GM06990 (cell line): ENCODE measurements around the gene NDUFV2.
A peak's percentile ranks its signal among the peaks of the same experiment; 100 is the strongest.

Experiments
- DNase-seq: peaks from one replicate; pipeline ENCODE4 v3.0.0-alpha.2; 2011; ENCODE audit not compliant: insufficient read length; ENCODE audit errors: extremely low read depth
- H3K27me3 ChIP-seq: replicated peaks from 2 replicates; pipeline ENCODE4 v1.6.0; 2011; ENCODE audit warnings: low read length; ENCODE audit not compliant: control insufficient read depth, insufficient read depth
- H3K36me3 ChIP-seq: 2 replicates; pipeline ENCODE4 v1.5.1; 2011; ENCODE audit warnings: low read length; ENCODE audit not compliant: control insufficient read depth, insufficient read depth
- H3K4me3 ChIP-seq: replicated peaks from 2 replicates; pipeline ENCODE4 v1.5.1; 2011; ENCODE audit warnings: low read depth, mild to moderate bottlenecking, control low read depth, low read length
- CTCF ChIP-seq: IDR thresholded peaks from 2 replicates; pipeline ENCODE4 v1.5.1; 2011; ENCODE audit warnings: low read length, control low read depth, mild to moderate bottlenecking, inconsistent platforms; ENCODE audit not compliant: insufficient read depth, poor library complexity, severe bottlenecking

NDUFV2 gene

GRCh38 chr18:9102508-9103375 is at the start of gene NDUFV2:
NDUFV2 (plus strand) TSS chr18:9102699; CDS start chr18:9102744, 45 bp downstream.
- peak within 1 kb of the TSS; percentile 97 for H3K4me3 ChIP-seq
- no peak for TF ChIP-seq CTCF
- no peaks in the 10 kb centered on the region; the same call in 1 of the 2 replicates for H3K36me3 ChIP-seq
- no peaks in the 10 kb centered on the region for H3K27me3 ChIP-seq
- DNase-seq, result peak; percentile 99

GRCh38 chr18:9053814-9054213 is 48.7 kb upstream of the NDUFV2 start:
- no peaks in the 10 kb centered on the region for H3K36me3 ChIP-seq
- TF ChIP-seq CTCF, result no peak
- no peak overlapping the region for H3K4me3 ChIP-seq
- no peaks in the 10 kb centered on the region for H3K27me3 ChIP-seq
- DNase-seq, result no peak

GRCh38 chr18:9055185-9055584 is 47.3 kb upstream of the NDUFV2 start:
- Histone ChIP-seq H3K4me3 (no peak overlapping the region), H3K27me3 (no peaks in the 10 kb centered on the region), H3K36me3 (no peaks in the 10 kb centered on the region)
- no peak for DNase-seq
- TF ChIP-seq CTCF, result peak; percentile 17

GRCh38 chr18:9055626-9056025 is 46.9 kb upstream of the NDUFV2 start:
- Histone ChIP-seq H3K4me3 (no peak overlapping the region), H3K27me3 (no peaks in the 10 kb centered on the region), H3K36me3 (no peaks in the 10 kb centered on the region)
- no peak for DNase-seq
- TF ChIP-seq CTCF, result no peak

- H3K27me3 ChIP-seq, result no peaks in the 10 kb centered on the region
- no peak overlapping the region for H3K4me3 ChIP-seq
- TF ChIP-seq CTCF, result no peak
- DNase-seq, result no peak
- no peaks in the 10 kb centered on the region for H3K36me3 ChIP-seq
These were observed 44.9 kb upstream of the NDUFV2 start for GRCh38 chr18:9057646-9058045.
